Motor neuron (in vitro differentiated cells): ENCODE measurements around the gene PRLHR. TPM values are rescaled to one million over a fixed set of nuclear protein-coding genes. Genes with fewer than 3 reads are reported as not detected.

ENCODE experiments used
- ATAC-seq, 8 experiments: fragments of 200-7000 bp; cut with Tn5 transposase; replicated peaks in 6 of 8; 2 replicates each; pipeline ENCODE4 v1.8.0; 2021; ENCODE audit warnings: mild to moderate bottlenecking in 8 of 8, moderate library complexity in 8 of 8
- H3K27ac ChIP-seq, 2 donors: fragments of 250-450 bp; sonication (Bioruptor Pico); 2 replicates each; pipeline ENCODE4 v1.9.0; 2021; ENCODE audit warnings: antibody characterized with exemption in 2 of 2, mild to moderate bottlenecking in 2 of 2, moderate library complexity in 1 of 2
- H3K4me1 ChIP-seq, 2 donors: fragments of 250-450 bp; sonication (Bioruptor Pico); replicated peaks in 1 of 2; 2 replicates each; pipeline ENCODE4 v1.6.1; 2021; ENCODE audit warnings: antibody characterized with exemption in 2 of 2, mild to moderate bottlenecking in 2 of 2, moderate library complexity in 1 of 2
- H3K4me3 ChIP-seq, 5 donors: fragments of 250-450 bp; sonication (Bioruptor Pico); 2 replicates each; pipeline ENCODE4 v1.9.0; 2021; ENCODE audit warnings: antibody characterized with exemption in 5 of 5, mild to moderate bottlenecking in 5 of 5, moderate library complexity in 4 of 5
- WGBS, 10 experiments: fragments of 450-650 bp; shearing (Covaris generic); methylation state at CpG; one replicate each; pipeline ENCODE4 v1.0.0; 2022; 5-methylcytosine and 5-hydroxymethylcytosine counted together
- in situ Hi-C, 9 experiments: fragments of 400-800 bp; cut with MboI; loops; one replicate each; pipeline ENCODE4 v1.15.0; 2021; ENCODE audit warnings: low sequenced_read_pairs in 9 of 9, low pct_unique_long_range_greater_than_20kb in 2 of 9; ENCODE audit not compliant: unreplicated experiment in 9 of 9
- total RNA-seq, 8 experiments: library from RNA; unstranded; fragments of 300-600 nt; gene quantifications; 2 replicates each; pipeline versions ENCODE4 v1.2.3 to v1.2.4, GENCODE V29; 2022

The PRLHR gene
- total RNA-seq, 8 experiments from 2014 or later = 0.09 to 0.47 (median 0.16) TPM; not detected in 2

- Histone ChIP-seq H3K4me3 (no peak overlapping the region), H3K4me1 (peaks cover 4 to 9% of the 10 kb centered on the region in 2 donors), H3K27ac (no peak overlapping the region)
- in situ Hi-C loops = no loop called here
- no peak for ATAC-seq
- WGBS, 10 experiments = 50 to 80% (median 74%) methylated on average over 1 to 3 of the region's 4 CpGs; no CpG with 5 or more reads in 7 of the 10 experiments
These were observed 12.4 kb upstream of the PRLHR start for GRCh38 chr10:118607768-118608354.

GRCh38 chr10:118605694-118606093, 10.2 kb upstream of the PRLHR start:
- WGBS, 10 experiments = 26 to 94% (median 55%) methylated on average over 4 to 10 of the region's 10 CpGs; no CpG with 5 or more reads in 1 of the 10 experiments
- no peak overlapping the region for H3K4me3 ChIP-seq
- H3K4me1 ChIP-seq = peaks cover 4 to 6% of the 10 kb centered on the region in 2 donors
- H3K27ac ChIP-seq = no peak overlapping the region
- no peak for ATAC-seq
- in situ Hi-C loops = no loop called here

GRCh38 chr10:118596426-118597124, 1.1 kb upstream of the PRLHR start:
- ATAC-seq = peak in 3 of 8 experiments; percentile 19 to 35 (median 23)
- in situ Hi-C loops = no loop called here
- H3K4me3 ChIP-seq = peak overlapping the region in 4 of 5 donors; percentile 21 to 32 (median 29)
- H3K27ac ChIP-seq = no peak overlapping the region
- WGBS, 10 experiments = 0 to 20% (median 0%) methylated on average over 2 to 14 of the region's 16 CpGs; no CpG with 5 or more reads in 1 of the 10 experiments
- H3K4me1 ChIP-seq = peaks cover 0 to 10% of the 10 kb centered on the region in 2 donors

- peak overlapping the region in 2 of 5 donors; percentile 28 to 30 for H3K4me3 ChIP-seq
- in situ Hi-C loops = no loop called here
- peaks cover 0 to 10% of the 10 kb centered on the region in 2 donors for H3K4me1 ChIP-seq
- peak in 2 of 8 experiments; percentile 7 to 13 for ATAC-seq
- WGBS, 10 experiments = 0 to 20% (median 0%) methylated on average over 1 to 6 of the region's 22 CpGs; no CpG with 5 or more reads in 6 of the 10 experiments
- H3K27ac ChIP-seq = no peak overlapping the region
These were observed 406 bp downstream of the PRLHR start for GRCh38 chr10:118595064-118595420.

- H3K27ac ChIP-seq = no peak overlapping the region
- peak; percentile 32 to 94 (median 84) for ATAC-seq
- H3K4me3 ChIP-seq = peak overlapping the region in 1 of 5 donors; percentile 8
- H3K4me1 ChIP-seq = peaks cover 0 to 10% of the 10 kb centered on the region in 2 donors
- in situ Hi-C loops = no loop called here
- 0 to 40% (median 4%) methylated on average over 1 to 14 of the region's 70 CpGs; no CpG with 5 or more reads in 5 of the 10 experiments for WGBS, 10 experiments
These were observed 920 bp downstream of the PRLHR start for GRCh38 chr10:118594392-118595063.

GRCh38 chr10:118592675-118593330, 2.6 kb downstream of the PRLHR start:
- Histone ChIP-seq H3K4me1 (peaks cover 0 to 10% of the 10 kb centered on the region in 2 donors), H3K27ac (no peak overlapping the region), H3K4me3 (no peak overlapping the region)
- 21 to 100% (median 72%) methylated on average over 1 to 2 of the region's 2 CpGs; no CpG with 5 or more reads in 2 of the 10 experiments for WGBS, 10 experiments
- in situ Hi-C loops = no loop called here
- ATAC-seq = peak in 1 of 8 experiments; percentile 3

- Histone ChIP-seq H3K4me1 (no peaks in the 10 kb centered on the region), H3K27ac (no peak overlapping the region), H3K4me3 (no peak overlapping the region)
- ATAC-seq = peak in 1 of 8 experiments; percentile 69
- in situ Hi-C loops = no loop called here
- WGBS, 10 experiments = 0 to 100% (median 64%) methylated on average over 1 to 2 of the region's 2 CpGs; no CpG with 5 or more reads in 1 of the 10 experiments
These were observed 5.1 kb downstream of the PRLHR start for GRCh38 chr10:118590334-118590733.

GRCh38 chr10:118587881-118588651, 7.4 kb downstream of the PRLHR start:
- 15 to 69% (median 56%) methylated on average over 2 to 16 of the region's 16 CpGs for WGBS, 10 experiments
- no peak for ATAC-seq
- H3K27ac ChIP-seq = no peak overlapping the region
- in situ Hi-C loops = no loop called here
- H3K4me3 ChIP-seq = no peak overlapping the region
- no peaks in the 10 kb centered on the region for H3K4me1 ChIP-seq

GRCh38 chr10:118586911-118587310, 8.5 kb downstream of the PRLHR start:
- H3K27ac ChIP-seq = no peak overlapping the region
- peak in 2 of 8 experiments; percentile 80 to 92 for ATAC-seq
- no peaks in the 10 kb centered on the region for H3K4me1 ChIP-seq
- in situ Hi-C loops = no loop called here
- no peak overlapping the region for H3K4me3 ChIP-seq

GRCh38 chr10:118585794-118586193, 9.7 kb downstream of the PRLHR start:
- H3K4me1 ChIP-seq = no peaks in the 10 kb centered on the region
- no peak overlapping the region for H3K27ac ChIP-seq
- no peak for ATAC-seq
- no peak overlapping the region for H3K4me3 ChIP-seq
- in situ Hi-C loops = no loop called here
- WGBS, 10 experiments = 55 to 83% (median 67%) methylated on average over 1 of the region's 1 CpG; no CpG with 5 or more reads in 3 of the 10 experiments

GRCh38 chr10:118585234-118585633, 10.2 kb downstream of the PRLHR start:
- WGBS, 10 experiments = 59 to 90% (median 78%) methylated on average over 2 to 5 of the region's 5 CpGs; no CpG with 5 or more reads in 2 of the 10 experiments
- ATAC-seq = no peak
- H3K4me1 ChIP-seq = no peaks in the 10 kb centered on the region
- H3K4me3 ChIP-seq = no peak overlapping the region
- in situ Hi-C loops = no loop called here
- no peak overlapping the region for H3K27ac ChIP-seq

GRCh38 chr10:118584181-118584954, 11.1 kb downstream of the PRLHR start:
- H3K27ac ChIP-seq = no peak overlapping the region
- no peak overlapping the region for H3K4me3 ChIP-seq
- in situ Hi-C loops = no loop called here
- WGBS, 10 experiments = 30 to 79% (median 68%) methylated on average over 4 to 6 of the region's 6 CpGs; no CpG with 5 or more reads in 3 of the 10 experiments
- ATAC-seq = peak in 4 of 8 experiments; percentile 65 to 88 (median 82)
- H3K4me1 ChIP-seq = no peaks in the 10 kb centered on the region
